ENCODE data around the gene SPARCL1.
"Not testable (repeated sequence)": the region's sequence is repeated elsewhere in the genome, so short reads cannot be mapped to it uniquely, and the experiment has no call there.

Gene SPARCL1

DNA sequence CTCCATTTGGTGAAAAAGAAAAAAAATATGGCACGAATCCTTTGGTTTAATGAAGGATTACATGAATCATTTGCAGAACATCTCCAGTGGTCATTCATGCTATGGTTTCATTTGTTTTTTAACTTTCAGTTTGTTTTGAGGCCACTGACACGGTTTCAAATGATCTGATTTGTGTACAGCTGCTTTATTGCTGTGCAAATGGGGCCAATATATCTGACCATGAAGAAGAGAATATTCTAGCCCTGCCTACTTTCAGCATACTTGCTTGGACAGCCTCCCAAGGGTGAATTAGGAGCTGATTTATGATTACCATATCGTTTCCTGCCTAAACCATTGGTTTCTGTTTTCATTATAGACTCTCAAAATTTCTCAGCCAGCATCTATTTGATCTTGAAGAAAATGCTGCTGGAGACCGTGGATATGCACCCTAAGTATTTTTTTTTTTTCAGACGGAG, 30.7 kb downstream of the SPARCL1 start:
- Histone ChIP-seq H3K36me3 (ENCODE audit: control insufficient read depth, insufficient read depth, low read length, severe bottlenecking) (no peaks in the 10 kb centered on the region), H3K4me1 (ENCODE audit: control insufficient read depth, insufficient read depth, low read length) (peaks cover 17% of the 10 kb centered on the region), H3K9ac (ENCODE audit: low read length) (peak overlapping the region; percentile 9), H3K27me3 (replicated peaks; ENCODE audit: control insufficient read depth, insufficient read depth, low read length) (no peaks in the 10 kb centered on the region), H3K4me3 (ENCODE audit: low read length) (peak overlapping the region; percentile 76), H3K9me3 (ENCODE audit: control insufficient read depth, low read length) (no peaks in the 10 kb centered on the region)
- DNase-seq (ENCODE audit: low read depth), result peak; percentile 74

DNA sequence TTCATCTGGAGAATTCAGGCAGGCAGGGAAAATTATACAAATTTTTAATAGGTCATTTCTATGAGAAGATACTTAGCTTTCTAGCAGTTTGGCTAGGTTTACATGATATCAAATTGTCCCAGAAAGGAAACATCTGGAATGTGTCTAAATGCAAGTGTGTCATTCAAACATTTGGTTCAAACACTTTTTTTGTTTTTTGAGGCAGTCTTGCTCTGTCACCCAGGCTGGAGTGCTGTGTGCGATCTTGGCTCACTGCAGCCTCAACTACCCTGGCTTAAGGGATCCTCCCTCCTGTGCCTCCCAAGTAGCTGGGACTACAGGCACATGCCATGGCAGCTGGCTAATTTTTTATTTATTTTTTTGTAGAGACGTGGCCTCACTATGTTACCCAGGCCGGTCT, 31.6 kb downstream of the SPARCL1 start:
- Histone ChIP-seq H3K36me3 (ENCODE audit: control insufficient read depth, insufficient read depth, low read length, severe bottlenecking) (no peaks in the 10 kb centered on the region), H3K4me1 (ENCODE audit: control insufficient read depth, insufficient read depth, low read length) (peaks cover 23% of the 10 kb centered on the region), H3K27me3 (replicated peaks; ENCODE audit: control insufficient read depth, insufficient read depth, low read length) (no peaks in the 10 kb centered on the region), H3K9ac (ENCODE audit: low read length) (peak overlapping the region; percentile 9), H3K9me3 (ENCODE audit: control insufficient read depth, low read length) (no peaks in the 10 kb centered on the region), H3K4me3 (ENCODE audit: low read length) (no peak overlapping the region)
- no peak for DNase-seq (ENCODE audit: low read depth)

DNA sequence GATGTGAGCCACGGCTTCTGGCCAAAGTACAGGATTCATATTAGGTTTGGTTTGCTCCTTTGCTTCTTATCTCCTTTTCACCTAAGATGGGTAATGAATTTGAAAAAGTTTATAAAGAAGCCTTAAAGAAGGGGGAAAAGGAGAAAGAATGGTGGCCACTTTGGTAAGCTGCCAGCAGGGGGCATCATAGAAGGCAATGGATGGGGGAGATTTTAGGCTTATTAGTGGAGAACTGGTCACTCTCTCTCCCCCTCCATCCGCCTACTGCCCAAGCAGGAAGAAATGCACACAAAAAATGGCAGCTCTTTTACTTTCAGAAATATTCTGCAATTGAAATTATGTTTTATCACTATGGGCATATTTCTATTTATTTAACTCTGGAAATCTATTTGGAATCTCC, 32.0 kb downstream of the SPARCL1 start:
- H3K27me3 ChIP-seq (replicated peaks; ENCODE audit: control insufficient read depth, insufficient read depth, low read length), result no peaks in the 10 kb centered on the region
- no peaks in the 10 kb centered on the region for H3K36me3 ChIP-seq (ENCODE audit: control insufficient read depth, insufficient read depth, low read length, severe bottlenecking)
- DNase-seq (ENCODE audit: low read depth), result no peak
- no peaks in the 10 kb centered on the region for H3K9me3 ChIP-seq (ENCODE audit: control insufficient read depth, low read length)
- no peak overlapping the region for H3K9ac ChIP-seq (ENCODE audit: low read length)
- peaks cover 23% of the 10 kb centered on the region for H3K4me1 ChIP-seq (ENCODE audit: control insufficient read depth, insufficient read depth, low read length)
- H3K4me3 ChIP-seq (ENCODE audit: low read length), result no peak overlapping the region

DNA sequence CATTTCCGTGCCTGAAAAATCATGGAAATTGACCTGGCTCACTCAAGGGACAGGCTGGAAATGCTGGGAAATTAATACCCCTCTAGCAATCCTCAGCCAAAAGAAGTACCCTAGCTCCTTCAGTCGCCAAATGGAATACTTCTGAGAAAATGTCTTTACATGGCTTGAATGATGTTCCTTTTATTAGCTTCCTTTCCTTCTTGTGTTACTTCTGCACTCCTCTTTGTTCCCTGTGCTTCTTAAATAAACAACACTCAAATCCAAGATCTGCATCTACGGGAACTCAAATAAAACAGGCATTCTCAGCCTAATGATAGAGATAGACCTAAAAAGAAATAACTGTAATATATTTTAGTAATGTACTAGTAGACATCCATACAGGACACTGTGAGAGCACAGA, 36.1 kb downstream of the SPARCL1 start:
- no peaks in the 10 kb centered on the region for H3K36me3 ChIP-seq (ENCODE audit: control insufficient read depth, insufficient read depth, low read length, severe bottlenecking)
- H3K4me1 ChIP-seq (ENCODE audit: control insufficient read depth, insufficient read depth, low read length), result peaks cover 33% of the 10 kb centered on the region
- H3K9ac ChIP-seq (ENCODE audit: low read length), result no peak overlapping the region
- DNase-seq (ENCODE audit: low read depth), result no peak
- H3K27me3 ChIP-seq (replicated peaks; ENCODE audit: control insufficient read depth, insufficient read depth, low read length), result no peaks in the 10 kb centered on the region
- H3K4me3 ChIP-seq (ENCODE audit: low read length), result peak overlapping the region; percentile 17
- no peaks in the 10 kb centered on the region for H3K9me3 ChIP-seq (ENCODE audit: control insufficient read depth, low read length)

DNA sequence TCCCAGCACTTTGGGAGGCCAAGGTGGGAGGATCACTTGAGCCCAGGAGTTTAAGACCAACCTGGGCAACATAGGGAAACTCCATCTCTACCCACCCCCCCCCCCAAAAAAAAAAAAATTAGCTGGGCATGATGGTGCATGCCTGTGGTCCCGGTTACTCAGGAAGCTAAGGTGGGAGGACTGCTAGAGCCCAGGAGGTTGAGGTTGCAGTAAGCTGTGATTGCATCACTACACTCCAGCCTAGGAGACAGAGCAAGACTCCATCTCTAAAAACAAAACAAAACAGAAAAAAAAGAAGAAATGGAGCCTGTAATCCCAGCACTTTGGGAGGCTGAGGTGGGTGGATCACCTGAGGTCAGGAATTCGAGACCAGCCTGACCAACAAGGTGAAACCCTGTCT, 37.3 kb downstream of the SPARCL1 start:
- not testable (repeated sequence) for H3K4me3 ChIP-seq (ENCODE audit: low read length); DNase-seq (ENCODE audit: low read depth); H3K27me3 ChIP-seq (replicated peaks; ENCODE audit: control insufficient read depth, insufficient read depth, low read length); H3K9me3 ChIP-seq (ENCODE audit: control insufficient read depth, low read length); H3K36me3 ChIP-seq (ENCODE audit: control insufficient read depth, insufficient read depth, low read length, severe bottlenecking); H3K9ac ChIP-seq (ENCODE audit: low read length)
- peaks cover 28% of the 10 kb centered on the region for H3K4me1 ChIP-seq (ENCODE audit: control insufficient read depth, insufficient read depth, low read length)

DNA sequence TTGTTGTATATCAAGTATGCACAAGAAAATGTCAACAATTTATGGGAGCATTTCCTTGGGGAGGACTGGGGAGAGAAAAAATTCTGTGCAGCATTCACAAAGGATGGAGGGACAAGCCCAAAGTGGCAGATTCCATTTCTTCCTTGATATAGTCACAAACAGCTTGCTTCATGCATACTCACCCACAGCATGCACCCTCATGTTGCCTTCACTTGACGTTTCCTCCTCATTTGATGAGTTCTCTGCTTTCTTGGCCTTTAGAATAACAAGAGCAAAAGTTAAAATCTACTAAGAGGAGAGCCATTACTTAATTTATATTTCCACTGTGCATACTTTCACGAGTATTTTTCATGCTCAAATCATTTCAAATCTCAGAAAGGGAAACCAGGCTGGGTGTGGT, 37.7 kb downstream of the SPARCL1 start:
- H3K27me3 ChIP-seq (replicated peaks; ENCODE audit: control insufficient read depth, insufficient read depth, low read length), result no peaks in the 10 kb centered on the region
- no peak overlapping the region for H3K4me3 ChIP-seq (ENCODE audit: low read length)
- no peaks in the 10 kb centered on the region for H3K9me3 ChIP-seq (ENCODE audit: control insufficient read depth, low read length)
- no peak overlapping the region for H3K9ac ChIP-seq (ENCODE audit: low read length)
- H3K36me3 ChIP-seq (ENCODE audit: control insufficient read depth, insufficient read depth, low read length, severe bottlenecking), result no peaks in the 10 kb centered on the region
- peaks cover 28% of the 10 kb centered on the region for H3K4me1 ChIP-seq (ENCODE audit: control insufficient read depth, insufficient read depth, low read length)
- DNase-seq (ENCODE audit: low read depth), result no peak

DNA sequence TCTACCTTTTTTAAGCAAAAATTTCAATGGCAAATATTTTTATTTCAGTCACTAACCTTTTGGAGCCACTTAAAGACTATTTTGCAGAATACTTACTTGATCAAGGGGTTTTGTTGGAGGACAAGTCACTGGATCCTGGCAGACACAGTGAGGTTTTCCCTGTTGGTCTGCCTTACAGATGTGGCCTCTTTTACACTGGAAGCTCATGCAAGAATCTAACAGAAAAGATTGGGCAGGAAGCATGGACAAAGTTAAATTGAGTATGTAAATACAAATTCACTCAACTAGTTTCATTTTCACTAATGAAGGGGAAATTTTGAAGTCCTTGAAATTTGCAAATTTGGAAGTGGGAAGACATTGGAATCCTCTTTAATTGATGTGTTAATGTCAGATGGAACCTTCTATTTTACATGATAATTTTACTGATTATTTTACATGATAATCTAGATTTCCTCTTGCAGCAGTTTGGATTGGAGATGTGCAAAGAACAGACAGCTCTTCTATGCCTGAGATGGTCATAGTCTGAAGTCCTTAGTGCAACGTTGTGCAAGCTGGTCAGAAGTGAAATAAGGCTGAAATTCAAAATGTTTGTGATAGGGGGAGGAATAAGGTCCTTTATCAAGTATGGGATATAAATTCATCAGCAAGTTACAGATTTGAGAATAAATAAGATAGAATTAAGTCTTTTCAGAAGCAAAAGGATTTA, 38.4 kb downstream of the SPARCL1 start:
- no peak overlapping the region for H3K4me3 ChIP-seq (ENCODE audit: low read length)

DNA sequence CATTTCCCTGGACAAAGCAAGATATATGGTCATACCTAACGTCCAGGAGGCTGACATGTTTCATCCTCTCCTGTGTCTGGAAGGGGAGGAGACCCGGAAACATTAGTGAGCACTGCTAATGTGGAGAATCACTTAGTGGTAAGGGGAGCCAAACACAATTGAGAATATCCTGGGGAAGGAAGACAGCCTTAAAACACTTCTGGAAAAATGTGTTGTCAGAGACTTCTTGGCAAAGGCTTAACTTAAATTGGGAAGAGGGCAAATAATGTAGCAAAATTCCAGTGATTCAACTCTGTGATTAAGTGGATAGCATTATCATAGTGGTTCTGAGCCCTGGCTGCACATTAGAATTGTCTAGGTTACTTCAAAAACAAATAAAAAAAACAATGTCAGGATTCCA, 39.5 kb downstream of the SPARCL1 start:
- Histone ChIP-seq H3K9ac (ENCODE audit: low read length) (no peak overlapping the region), H3K9me3 (ENCODE audit: control insufficient read depth, low read length) (no peaks in the 10 kb centered on the region), H3K27me3 (replicated peaks; ENCODE audit: control insufficient read depth, insufficient read depth, low read length) (no peaks in the 10 kb centered on the region), H3K4me3 (ENCODE audit: low read length) (no peak overlapping the region), H3K36me3 (ENCODE audit: control insufficient read depth, insufficient read depth, low read length, severe bottlenecking) (no peaks in the 10 kb centered on the region), H3K4me1 (ENCODE audit: control insufficient read depth, insufficient read depth, low read length) (peaks cover 28% of the 10 kb centered on the region)
- no peak for DNase-seq (ENCODE audit: low read depth)

More for the DNA sequence above, 38.4 kb downstream of the SPARCL1 start:
- Histone ChIP-seq H3K36me3 (ENCODE audit: control insufficient read depth, insufficient read depth, low read length, severe bottlenecking) (no peaks in the 10 kb centered on the region), H3K9me3 (ENCODE audit: control insufficient read depth, low read length) (no peaks in the 10 kb centered on the region), H3K27me3 (replicated peaks; ENCODE audit: control insufficient read depth, insufficient read depth, low read length) (no peaks in the 10 kb centered on the region), H3K4me1 (ENCODE audit: control insufficient read depth, insufficient read depth, low read length) (peaks cover 28% of the 10 kb centered on the region), H3K9ac (ENCODE audit: low read length) (no peak overlapping the region)
- no peak for DNase-seq (ENCODE audit: low read depth)

DNA sequence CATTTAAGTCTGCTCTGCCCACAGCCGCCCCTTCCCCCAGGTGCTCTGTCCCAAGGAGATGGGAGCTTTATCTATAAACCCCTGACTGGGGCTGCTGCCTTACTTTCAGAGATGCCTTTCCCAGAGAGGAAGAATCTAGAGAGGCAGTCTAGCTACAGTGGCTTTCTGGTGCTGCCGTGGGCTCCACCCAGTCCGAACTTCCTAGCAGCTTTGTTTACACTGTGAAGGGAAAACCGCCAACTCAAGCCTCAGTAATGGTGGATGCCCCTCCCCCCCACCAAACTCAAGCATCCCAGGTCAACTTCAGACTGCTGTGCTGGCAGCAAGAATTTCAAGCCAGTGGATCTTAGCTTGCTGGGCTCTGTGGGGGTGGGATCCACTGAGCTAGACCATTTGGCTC, 40.5 kb downstream of the SPARCL1 start:
- not testable (repeated sequence) for H3K9me3 ChIP-seq (ENCODE audit: control insufficient read depth, low read length); H3K36me3 ChIP-seq (ENCODE audit: control insufficient read depth, insufficient read depth, low read length, severe bottlenecking); DNase-seq (ENCODE audit: low read depth); H3K27me3 ChIP-seq (replicated peaks; ENCODE audit: control insufficient read depth, insufficient read depth, low read length); H3K9ac ChIP-seq (ENCODE audit: low read length); H3K4me3 ChIP-seq (ENCODE audit: low read length)
- peaks cover 28% of the 10 kb centered on the region for H3K4me1 ChIP-seq (ENCODE audit: control insufficient read depth, insufficient read depth, low read length)

DNA sequence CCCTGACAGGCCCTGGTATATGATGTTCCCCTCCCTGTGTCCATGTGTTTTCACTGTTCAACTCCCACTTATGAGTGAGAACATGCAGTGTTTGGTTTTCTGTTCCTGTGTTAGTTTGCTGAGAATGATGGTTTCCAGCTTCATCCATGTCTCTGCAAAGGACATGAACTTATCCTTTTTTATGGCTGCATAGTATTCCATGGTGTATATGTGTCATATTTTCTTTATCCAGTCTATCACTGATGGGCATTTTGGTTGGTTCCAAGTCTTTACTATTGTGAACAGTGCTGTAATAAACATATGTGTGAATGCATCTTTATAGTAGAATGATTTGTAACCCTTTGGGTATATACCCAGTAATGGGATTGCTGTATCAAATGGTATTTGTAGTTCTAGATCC, 45.9 kb downstream of the SPARCL1 start:
- H3K4me1 ChIP-seq (ENCODE audit: control insufficient read depth, insufficient read depth, low read length); H3K27me3 ChIP-seq (replicated peaks; ENCODE audit: control insufficient read depth, insufficient read depth, low read length); H3K4me3 ChIP-seq (ENCODE audit: low read length); H3K9ac ChIP-seq (ENCODE audit: low read length); H3K9me3 ChIP-seq (ENCODE audit: control insufficient read depth, low read length); DNase-seq (ENCODE audit: low read depth); H3K36me3 ChIP-seq (ENCODE audit: control insufficient read depth, insufficient read depth, low read length, severe bottlenecking): not testable (repeated sequence)

DNA sequence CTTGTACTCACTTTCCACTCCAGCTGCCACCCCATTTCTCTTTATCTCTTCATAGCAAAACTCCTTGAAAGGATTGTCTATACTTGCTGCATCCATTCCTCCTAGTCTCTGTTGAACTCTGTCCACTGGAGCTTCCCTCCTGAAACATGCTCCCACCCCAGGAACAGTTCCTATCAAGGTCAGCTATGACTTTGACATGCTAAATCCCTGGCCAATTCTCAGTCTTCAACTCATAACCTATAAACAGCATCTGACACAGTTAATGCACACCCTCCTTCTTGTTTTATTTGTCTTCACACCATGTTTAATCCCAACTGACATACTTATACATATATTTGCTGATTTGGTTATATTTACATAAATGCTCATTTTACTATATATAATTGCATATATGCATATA, 47.8 kb downstream of the SPARCL1 start:
- Histone ChIP-seq H3K4me3 (ENCODE audit: low read length) (no peak overlapping the region), H3K27me3 (replicated peaks; ENCODE audit: control insufficient read depth, insufficient read depth, low read length) (no peaks in the 10 kb centered on the region), H3K4me1 (ENCODE audit: control insufficient read depth, insufficient read depth, low read length) (no peaks in the 10 kb centered on the region), H3K36me3 (ENCODE audit: control insufficient read depth, insufficient read depth, low read length, severe bottlenecking) (no peaks in the 10 kb centered on the region), H3K9ac (ENCODE audit: low read length) (no peak overlapping the region), H3K9me3 (ENCODE audit: control insufficient read depth, low read length) (no peaks in the 10 kb centered on the region)
- no peak for DNase-seq (ENCODE audit: low read depth)

DNA sequence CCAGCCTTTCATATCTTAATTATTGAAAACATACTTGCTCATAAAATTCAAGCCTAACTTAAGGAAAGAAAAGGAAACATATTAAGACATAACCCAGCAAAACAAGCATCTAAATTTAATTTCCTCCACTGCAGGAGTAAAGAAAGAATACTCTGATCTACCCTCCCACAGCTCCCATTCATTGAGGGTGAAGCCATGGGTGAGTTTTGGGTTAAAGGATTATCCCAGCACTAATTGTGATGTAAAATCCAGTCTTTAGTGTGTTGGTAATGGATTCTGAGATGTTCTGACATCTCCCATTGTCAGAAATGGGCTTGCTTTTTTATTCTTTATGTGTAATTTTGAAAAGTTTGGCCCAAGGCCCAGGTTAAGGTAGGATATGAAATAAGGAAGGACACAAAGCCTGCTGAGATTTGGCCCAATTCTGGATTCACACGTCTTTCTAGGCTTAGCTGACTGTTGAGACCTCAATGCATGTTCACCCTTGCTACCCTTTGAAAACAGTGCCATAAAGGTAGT, 50.4 kb downstream of the SPARCL1 start:
- no peak for DNase-seq (ENCODE audit: low read depth)
- Histone ChIP-seq H3K27me3 (replicated peaks; ENCODE audit: control insufficient read depth, insufficient read depth, low read length) (no peaks in the 10 kb centered on the region), H3K4me3 (ENCODE audit: low read length) (no peak overlapping the region), H3K4me1 (ENCODE audit: control insufficient read depth, insufficient read depth, low read length) (no peaks in the 10 kb centered on the region), H3K9ac (ENCODE audit: low read length) (no peak overlapping the region), H3K36me3 (ENCODE audit: control insufficient read depth, insufficient read depth, low read length, severe bottlenecking) (no peaks in the 10 kb centered on the region), H3K9me3 (ENCODE audit: control insufficient read depth, low read length) (no peaks in the 10 kb centered on the region)

Measured in adipocyte (in vitro differentiated cells).